ENCODE results near the gene CD40. TPM values are rescaled to one million over a fixed set of nuclear protein-coding genes. Genes with fewer than 3 reads are reported as not detected.

Gene CD40
- total RNA-seq, 1 donor from 2014 or later: 1.5 TPM

DNA sequence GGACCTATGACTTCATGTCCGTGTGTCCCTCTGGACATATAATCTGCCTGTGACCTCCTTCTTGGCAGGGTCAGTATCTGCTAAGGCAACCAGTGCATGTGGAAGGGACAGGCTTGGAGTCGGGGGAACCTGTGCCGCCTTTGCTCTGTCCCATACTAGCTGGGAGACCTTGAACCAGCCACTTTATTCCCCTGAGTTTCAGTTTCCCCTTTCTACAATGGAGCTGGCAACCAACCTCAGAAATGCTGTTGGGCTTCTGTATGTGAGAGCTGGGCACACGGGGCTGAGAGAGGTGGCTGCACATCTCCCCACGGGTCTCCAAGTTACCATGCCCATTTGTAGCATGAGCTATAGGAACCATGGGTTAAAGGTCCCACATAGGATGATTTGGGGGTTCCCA is 53.8 kb downstream of the CD40 start:
- H3K4me1 Mint-ChIP-seq (ENCODE audit: unreplicated experiment): no peaks in the 10 kb centered on the region
- peaks cover 78% of the 10 kb centered on the region for H3K27me3 Mint-ChIP-seq
- H3K36me3 Mint-ChIP-seq: no peaks in the 10 kb centered on the region
- no peak overlapping the region for H3K27ac Mint-ChIP-seq
- H3K9me3 Mint-ChIP-seq: no peaks in the 10 kb centered on the region
- TF ChIP-seq, protein P1, sequence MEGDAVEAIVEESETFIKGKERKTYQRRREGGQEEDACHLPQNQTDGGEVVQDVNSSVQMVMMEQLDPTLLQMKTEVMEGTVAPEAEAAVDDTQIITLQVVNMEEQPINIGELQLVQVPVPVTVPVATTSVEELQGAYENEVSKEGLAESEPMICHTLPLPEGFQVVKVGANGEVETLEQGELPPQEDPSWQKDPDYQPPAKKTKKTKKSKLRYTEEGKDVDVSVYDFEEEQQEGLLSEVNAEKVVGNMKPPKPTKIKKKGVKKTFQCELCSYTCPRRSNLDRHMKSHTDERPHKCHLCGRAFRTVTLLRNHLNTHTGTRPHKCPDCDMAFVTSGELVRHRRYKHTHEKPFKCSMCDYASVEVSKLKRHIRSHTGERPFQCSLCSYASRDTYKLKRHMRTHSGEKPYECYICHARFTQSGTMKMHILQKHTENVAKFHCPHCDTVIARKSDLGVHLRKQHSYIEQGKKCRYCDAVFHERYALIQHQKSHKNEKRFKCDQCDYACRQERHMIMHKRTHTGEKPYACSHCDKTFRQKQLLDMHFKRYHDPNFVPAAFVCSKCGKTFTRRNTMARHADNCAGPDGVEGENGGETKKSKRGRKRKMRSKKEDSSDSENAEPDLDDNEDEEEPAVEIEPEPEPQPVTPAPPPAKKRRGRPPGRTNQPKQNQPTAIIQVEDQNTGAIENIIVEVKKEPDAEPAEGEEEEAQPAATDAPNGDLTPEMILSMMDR (conservative IDR thresholded peaks at IDR 0.05): no peak
- no peak overlapping the region for H3K4me3 Mint-ChIP-seq
- no peak for DNase-seq (ENCODE audit: extremely low spot score, unreplicated experiment)

DNA sequence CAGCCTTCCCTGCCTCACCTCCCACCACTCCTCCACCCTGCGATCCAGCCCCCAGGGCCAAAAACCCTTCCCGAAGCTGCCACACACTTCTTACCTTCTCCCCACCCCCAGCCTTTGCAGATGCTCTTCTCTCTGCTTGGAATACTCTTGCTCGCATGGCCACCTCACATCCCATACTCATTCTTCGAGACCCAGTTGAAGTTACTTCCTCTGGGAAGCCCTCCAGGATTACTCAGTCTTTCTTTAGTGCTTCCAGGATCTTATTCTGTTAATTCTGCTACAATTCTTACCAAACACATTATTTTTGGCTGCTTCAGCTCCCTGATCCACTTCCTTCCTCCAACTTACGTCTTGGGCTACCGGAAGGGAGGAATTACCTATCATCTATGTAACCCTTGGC is 54.3 kb downstream of the CD40 start:
- TF ChIP-seq, protein P1 (conservative IDR thresholded peaks at IDR 0.05): no peak

DNA sequence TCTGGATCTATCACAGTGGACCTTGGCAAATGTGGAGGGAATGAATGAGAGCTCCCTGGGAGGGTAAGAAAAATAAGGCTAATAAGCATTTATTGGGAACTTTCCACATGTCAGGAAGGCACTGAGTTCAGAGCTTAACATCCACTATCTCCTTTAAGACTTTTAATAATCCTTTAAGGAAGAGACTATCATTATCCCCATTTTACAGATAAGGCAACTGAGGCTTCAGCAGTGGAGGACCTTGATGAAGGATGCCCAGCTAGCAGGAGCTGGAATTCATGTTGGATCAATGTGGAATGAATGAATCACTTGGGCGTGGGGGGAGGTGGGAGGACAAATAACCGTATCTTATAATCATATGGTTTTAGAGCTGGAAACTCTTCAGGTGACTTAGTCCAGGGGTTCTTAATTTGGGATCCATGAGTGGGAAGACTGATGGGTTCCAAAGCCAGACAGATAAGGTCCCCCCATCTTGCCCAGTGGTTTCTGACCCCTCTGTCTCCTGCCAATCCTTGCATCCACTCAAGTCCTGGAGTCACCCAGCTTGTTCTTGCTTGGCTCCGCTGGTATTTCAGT is 54.9 kb downstream of the CD40 start:
- Mint-ChIP-seq H3K4me1 (ENCODE audit: unreplicated experiment) (no peaks in the 10 kb centered on the region), H3K4me3 (no peak overlapping the region), H3K9me3 (no peaks in the 10 kb centered on the region), H3K36me3 (no peaks in the 10 kb centered on the region), H3K27me3 (peaks cover 82% of the 10 kb centered on the region), H3K27ac (no peak overlapping the region)
- TF ChIP-seq, protein P1 (conservative IDR thresholded peaks at IDR 0.05): no peak
- no peak for DNase-seq (ENCODE audit: extremely low spot score, unreplicated experiment)

More for the DNA sequence above, 54.3 kb downstream of the CD40 start:
- Mint-ChIP-seq H3K4me3 (no peak overlapping the region), H3K36me3 (no peaks in the 10 kb centered on the region), H3K27ac (no peak overlapping the region), H3K27me3 (peaks cover 78% of the 10 kb centered on the region), H3K9me3 (no peaks in the 10 kb centered on the region), H3K4me1 (ENCODE audit: unreplicated experiment) (no peaks in the 10 kb centered on the region)
- DNase-seq (ENCODE audit: extremely low spot score, unreplicated experiment): no peak

DNA sequence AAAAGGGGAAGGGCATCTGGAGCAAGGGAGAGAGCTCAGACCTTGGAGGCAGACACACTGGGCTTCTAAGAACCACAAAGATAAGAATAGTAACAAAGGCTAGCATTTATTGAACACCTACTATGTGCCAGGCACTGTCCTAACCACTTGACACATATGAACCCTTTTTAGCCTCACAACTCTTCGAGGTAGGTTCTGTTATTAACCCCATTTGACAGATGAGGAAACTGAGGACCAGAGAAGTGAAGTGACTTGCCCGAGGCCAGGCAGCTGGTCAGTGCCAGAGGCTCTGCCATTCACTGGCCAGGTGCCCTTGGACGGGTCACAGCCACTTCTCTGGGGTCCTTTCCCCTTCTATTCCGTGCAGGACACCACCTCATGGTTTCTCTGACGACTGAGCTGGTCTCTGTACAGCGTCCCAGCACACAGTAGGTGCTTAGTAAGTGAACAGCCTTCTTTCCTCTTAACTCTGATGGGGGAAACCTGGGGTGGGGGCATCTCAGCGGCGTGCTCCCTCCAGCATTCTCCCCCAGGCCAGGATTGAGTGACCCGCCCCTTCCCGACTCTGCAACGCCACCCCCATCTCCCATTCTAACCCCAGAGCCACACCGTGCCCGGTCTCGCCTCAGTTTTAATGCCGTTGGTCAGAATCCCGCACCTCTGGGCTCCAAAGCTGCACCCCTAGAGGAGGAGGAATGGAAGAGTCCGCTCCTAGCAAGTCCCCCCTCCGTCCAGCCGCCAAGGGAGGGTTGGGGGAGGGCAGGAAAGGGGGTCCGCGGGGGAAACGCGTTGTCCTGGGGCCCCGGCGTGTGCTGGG is 55.7 kb downstream of the CD40 start:
- Mint-ChIP-seq H3K4me3 (no peak overlapping the region), H3K27me3 (peaks cover 79% of the 10 kb centered on the region), H3K9me3 (no peaks in the 10 kb centered on the region), H3K4me1 (ENCODE audit: unreplicated experiment) (no peaks in the 10 kb centered on the region), H3K36me3 (no peaks in the 10 kb centered on the region), H3K27ac (no peak overlapping the region)
- DNase-seq (ENCODE audit: extremely low spot score, unreplicated experiment): no peak
- TF ChIP-seq, protein P1 (conservative IDR thresholded peaks at IDR 0.05): no peak

DNA sequence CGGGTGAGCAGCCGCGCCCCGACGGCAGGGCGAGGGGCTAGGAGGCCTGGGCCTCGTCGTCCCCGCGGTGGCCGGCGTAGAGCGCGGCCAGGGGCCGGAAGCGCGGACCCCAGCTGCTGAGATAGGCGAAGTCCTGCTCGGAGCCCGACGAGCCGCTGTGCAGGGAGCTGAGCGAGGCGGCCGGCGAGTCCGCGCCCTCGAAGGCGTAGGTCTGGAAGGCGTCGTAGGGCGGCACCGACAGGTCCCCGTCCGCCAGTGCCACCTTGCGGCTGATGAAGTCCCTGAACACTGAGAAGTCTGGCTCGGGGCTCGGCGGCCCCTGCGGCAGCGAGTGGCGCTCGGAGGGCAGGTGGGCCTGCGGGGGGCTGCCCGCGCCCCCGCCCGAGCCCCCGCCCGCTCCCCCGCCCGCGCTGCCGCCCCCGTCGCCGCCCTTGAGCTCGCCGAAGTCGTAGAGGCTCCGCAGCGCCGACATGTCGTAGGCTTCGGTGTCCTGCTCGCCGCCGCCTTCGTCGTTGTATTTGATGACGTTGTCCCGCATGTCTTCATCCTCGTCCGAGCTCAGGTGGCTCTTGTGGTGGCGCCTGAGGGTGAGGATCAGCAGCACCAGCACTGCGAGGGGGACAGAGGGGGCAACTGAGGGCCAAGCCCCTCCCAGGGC is 56.5 kb downstream of the CD40 start:
- H3K4me3 Mint-ChIP-seq: peak overlapping the region; percentile 34
- H3K4me1 Mint-ChIP-seq (ENCODE audit: unreplicated experiment): peaks cover 5% of the 10 kb centered on the region
- peaks cover 79% of the 10 kb centered on the region for H3K27me3 Mint-ChIP-seq
- no peaks in the 10 kb centered on the region for H3K36me3 Mint-ChIP-seq
- no peak overlapping the region for H3K27ac Mint-ChIP-seq
- H3K9me3 Mint-ChIP-seq: no peaks in the 10 kb centered on the region
- DNase-seq (ENCODE audit: extremely low spot score, unreplicated experiment): peak; percentile 79
- TF ChIP-seq, protein P1 (conservative IDR thresholded peaks at IDR 0.05): peak; percentile 80
